ENCODE results near the gene SLC36A1. TPM values are rescaled to one million over a fixed set of nuclear protein-coding genes. Genes with fewer than 3 reads are reported as not detected.
"Not testable (repeated sequence)": the region's sequence is repeated elsewhere in the genome, so short reads cannot be mapped to it uniquely, and the experiment has no call there.

SLC36A1 gene
- total RNA-seq, 1 donor from 2014 or later = 117 TPM

GRCh38 chr5:151413800-151414199, 33.6 kb upstream of the SLC36A1 start:
- no peaks in the 10 kb centered on the region for H3K27me3 Mint-ChIP-seq (ENCODE audit: unreplicated experiment)
- no peak overlapping the region for H3K4me3 Mint-ChIP-seq (ENCODE audit: unreplicated experiment)
- no peaks in the 10 kb centered on the region for H3K4me1 Mint-ChIP-seq (ENCODE audit: low read depth, unreplicated experiment)
- no peak for TF ChIP-seq CTCF (IDR thresholded peaks at IDR 0.05; ENCODE audit: partially characterized antibody, unreplicated experiment)
- peaks cover 6% of the 10 kb centered on the region for H3K9me3 Mint-ChIP-seq (ENCODE audit: unreplicated experiment)
- peaks cover 24% of the 10 kb centered on the region for H3K36me3 Mint-ChIP-seq (ENCODE audit: unreplicated experiment)
- DNase-seq = no peak
- no peak overlapping the region for H3K27ac Mint-ChIP-seq (ENCODE audit: unreplicated experiment)

GRCh38 chr5:151414536-151414935, 32.9 kb upstream of the SLC36A1 start:
- peaks cover 6% of the 10 kb centered on the region for H3K9me3 Mint-ChIP-seq (ENCODE audit: unreplicated experiment)
- peaks cover 30% of the 10 kb centered on the region for H3K36me3 Mint-ChIP-seq (ENCODE audit: unreplicated experiment)
- no peak overlapping the region for H3K27ac Mint-ChIP-seq (ENCODE audit: unreplicated experiment)
- no peaks in the 10 kb centered on the region for H3K4me1 Mint-ChIP-seq (ENCODE audit: low read depth, unreplicated experiment)
- H3K27me3 Mint-ChIP-seq (ENCODE audit: unreplicated experiment) = no peaks in the 10 kb centered on the region
- H3K4me3 Mint-ChIP-seq (ENCODE audit: unreplicated experiment) = no peak overlapping the region
- DNase-seq = no peak
- TF ChIP-seq CTCF (IDR thresholded peaks at IDR 0.05; ENCODE audit: partially characterized antibody, unreplicated experiment) = no peak

GRCh38 chr5:151417712-151418111, 29.7 kb upstream of the SLC36A1 start:
- H3K4me3 Mint-ChIP-seq (ENCODE audit: unreplicated experiment) = no peak overlapping the region
- no peaks in the 10 kb centered on the region for H3K4me1 Mint-ChIP-seq (ENCODE audit: low read depth, unreplicated experiment)
- H3K27me3 Mint-ChIP-seq (ENCODE audit: unreplicated experiment) = peaks cover 3% of the 10 kb centered on the region
- peaks cover 30% of the 10 kb centered on the region for H3K36me3 Mint-ChIP-seq (ENCODE audit: unreplicated experiment)
- no peak for DNase-seq
- no peak overlapping the region for H3K27ac Mint-ChIP-seq (ENCODE audit: unreplicated experiment)
- H3K9me3 Mint-ChIP-seq (ENCODE audit: unreplicated experiment) = peaks cover 6% of the 10 kb centered on the region
- TF ChIP-seq CTCF (IDR thresholded peaks at IDR 0.05; ENCODE audit: partially characterized antibody, unreplicated experiment) = no peak

GRCh38 chr5:151420127-151420526, 27.3 kb upstream of the SLC36A1 start:
- Mint-ChIP-seq H3K27ac (ENCODE audit: unreplicated experiment) (no peak overlapping the region), H3K4me3 (ENCODE audit: unreplicated experiment) (no peak overlapping the region), H3K9me3 (ENCODE audit: unreplicated experiment) (peaks cover 6% of the 10 kb centered on the region), H3K36me3 (ENCODE audit: unreplicated experiment) (peaks cover 30% of the 10 kb centered on the region), H3K27me3 (ENCODE audit: unreplicated experiment) (peaks cover 5% of the 10 kb centered on the region), H3K4me1 (ENCODE audit: low read depth, unreplicated experiment) (peaks cover under 1% of the 10 kb centered on the region)
- no peak for TF ChIP-seq CTCF (IDR thresholded peaks at IDR 0.05; ENCODE audit: partially characterized antibody, unreplicated experiment)
- DNase-seq = no peak

- Mint-ChIP-seq H3K27ac (ENCODE audit: unreplicated experiment) (no peak overlapping the region), H3K27me3 (ENCODE audit: unreplicated experiment) (peaks cover 9% of the 10 kb centered on the region), H3K9me3 (ENCODE audit: unreplicated experiment) (peaks cover 3% of the 10 kb centered on the region), H3K4me1 (ENCODE audit: low read depth, unreplicated experiment) (peaks cover 18% of the 10 kb centered on the region), H3K36me3 (ENCODE audit: unreplicated experiment) (no peaks in the 10 kb centered on the region), H3K4me3 (ENCODE audit: unreplicated experiment) (no peak overlapping the region)
- DNase-seq = no peak
- TF ChIP-seq CTCF (IDR thresholded peaks at IDR 0.05; ENCODE audit: partially characterized antibody, unreplicated experiment) = no peak
These were observed 22.4 kb upstream of the SLC36A1 start for GRCh38 chr5:151424892-151425523.

- H3K27ac Mint-ChIP-seq (ENCODE audit: unreplicated experiment) = peak overlapping the region; percentile 75
- not testable (repeated sequence) for DNase-seq; H3K27me3 Mint-ChIP-seq (ENCODE audit: unreplicated experiment); H3K9me3 Mint-ChIP-seq (ENCODE audit: unreplicated experiment); H3K36me3 Mint-ChIP-seq (ENCODE audit: unreplicated experiment)
- H3K4me3 Mint-ChIP-seq (ENCODE audit: unreplicated experiment) = peak overlapping the region; percentile 43
- peaks cover 18% of the 10 kb centered on the region for H3K4me1 Mint-ChIP-seq (ENCODE audit: low read depth, unreplicated experiment)
These were observed 21.1 kb upstream of the SLC36A1 start for GRCh38 chr5:151426347-151426746.
